ENCODE measurements around the gene TTLL10. TPM values are rescaled to one million over a fixed set of nuclear protein-coding genes. Genes with fewer than 3 reads are reported as not detected.

Gene TTLL10
- total RNA-seq, 1 donor from 2014 or later, result 5.5 TPM

- Mint-ChIP-seq H3K36me3 (ENCODE audit: insufficient read depth) (peaks cover 6% of the 10 kb centered on the region), H3K27ac (no peak overlapping the region), H3K9me3 (ENCODE audit: low read depth) (no peaks in the 10 kb centered on the region), H3K27me3 (no peaks in the 10 kb centered on the region), H3K4me1 (ENCODE audit: low read depth) (no peaks in the 10 kb centered on the region), H3K4me3 (ENCODE audit: low read depth) (no peak overlapping the region)
- TF ChIP-seq, protein P1, sequence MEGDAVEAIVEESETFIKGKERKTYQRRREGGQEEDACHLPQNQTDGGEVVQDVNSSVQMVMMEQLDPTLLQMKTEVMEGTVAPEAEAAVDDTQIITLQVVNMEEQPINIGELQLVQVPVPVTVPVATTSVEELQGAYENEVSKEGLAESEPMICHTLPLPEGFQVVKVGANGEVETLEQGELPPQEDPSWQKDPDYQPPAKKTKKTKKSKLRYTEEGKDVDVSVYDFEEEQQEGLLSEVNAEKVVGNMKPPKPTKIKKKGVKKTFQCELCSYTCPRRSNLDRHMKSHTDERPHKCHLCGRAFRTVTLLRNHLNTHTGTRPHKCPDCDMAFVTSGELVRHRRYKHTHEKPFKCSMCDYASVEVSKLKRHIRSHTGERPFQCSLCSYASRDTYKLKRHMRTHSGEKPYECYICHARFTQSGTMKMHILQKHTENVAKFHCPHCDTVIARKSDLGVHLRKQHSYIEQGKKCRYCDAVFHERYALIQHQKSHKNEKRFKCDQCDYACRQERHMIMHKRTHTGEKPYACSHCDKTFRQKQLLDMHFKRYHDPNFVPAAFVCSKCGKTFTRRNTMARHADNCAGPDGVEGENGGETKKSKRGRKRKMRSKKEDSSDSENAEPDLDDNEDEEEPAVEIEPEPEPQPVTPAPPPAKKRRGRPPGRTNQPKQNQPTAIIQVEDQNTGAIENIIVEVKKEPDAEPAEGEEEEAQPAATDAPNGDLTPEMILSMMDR (IDR thresholded peaks at IDR 0.05; ENCODE audit: unreplicated experiment), result no peak
- no peak for DNase-seq (ENCODE audit: low spot score, unreplicated experiment)
These were observed 41.5 kb downstream of the TTLL10 start for GRCh38 chr1:1215080-1215676.

DNA sequence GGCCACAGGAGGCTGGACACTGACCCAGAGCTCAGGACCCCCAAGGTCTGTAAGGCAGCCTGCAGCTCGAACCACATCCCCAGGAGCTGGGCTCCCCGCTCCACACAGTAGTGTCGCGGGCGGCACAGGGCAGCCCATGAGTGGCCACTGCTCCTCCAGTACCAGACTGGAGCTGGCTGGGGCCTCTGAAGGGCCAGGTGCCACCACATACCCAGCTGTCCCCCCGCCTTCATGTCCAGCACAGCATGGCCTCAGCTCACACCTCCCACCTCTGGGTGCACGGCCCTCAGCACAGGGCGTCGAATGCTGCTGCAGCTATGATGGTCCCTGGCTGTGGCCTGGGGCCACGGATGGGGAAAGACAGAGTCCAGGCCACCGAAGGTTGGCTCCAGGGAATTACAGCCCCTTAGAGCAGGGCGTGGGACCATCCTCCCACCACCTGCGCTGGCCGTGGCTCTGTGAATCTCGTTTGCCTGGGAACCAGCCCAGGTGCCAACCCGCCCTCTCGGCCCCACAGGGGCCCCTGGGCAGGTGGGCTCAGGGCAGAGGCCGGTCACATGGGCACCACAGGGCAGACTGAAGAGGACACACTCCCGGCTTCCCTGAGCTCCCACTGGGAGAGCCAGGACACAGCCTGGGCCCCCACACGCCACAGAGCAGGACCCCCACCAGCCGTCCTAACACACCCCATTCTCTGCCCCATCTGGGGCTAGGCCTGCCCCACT, 42.4 kb downstream of the TTLL10 start:
- Mint-ChIP-seq H3K27ac (no peak overlapping the region), H3K27me3 (no peaks in the 10 kb centered on the region), H3K4me1 (ENCODE audit: low read depth) (no peaks in the 10 kb centered on the region), H3K4me3 (ENCODE audit: low read depth) (no peak overlapping the region), H3K36me3 (ENCODE audit: insufficient read depth) (peaks cover 10% of the 10 kb centered on the region), H3K9me3 (ENCODE audit: low read depth) (no peaks in the 10 kb centered on the region)
- TF ChIP-seq, protein P1 (IDR thresholded peaks at IDR 0.05; ENCODE audit: unreplicated experiment), result no peak
- no peak for DNase-seq (ENCODE audit: low spot score, unreplicated experiment)

DNA sequence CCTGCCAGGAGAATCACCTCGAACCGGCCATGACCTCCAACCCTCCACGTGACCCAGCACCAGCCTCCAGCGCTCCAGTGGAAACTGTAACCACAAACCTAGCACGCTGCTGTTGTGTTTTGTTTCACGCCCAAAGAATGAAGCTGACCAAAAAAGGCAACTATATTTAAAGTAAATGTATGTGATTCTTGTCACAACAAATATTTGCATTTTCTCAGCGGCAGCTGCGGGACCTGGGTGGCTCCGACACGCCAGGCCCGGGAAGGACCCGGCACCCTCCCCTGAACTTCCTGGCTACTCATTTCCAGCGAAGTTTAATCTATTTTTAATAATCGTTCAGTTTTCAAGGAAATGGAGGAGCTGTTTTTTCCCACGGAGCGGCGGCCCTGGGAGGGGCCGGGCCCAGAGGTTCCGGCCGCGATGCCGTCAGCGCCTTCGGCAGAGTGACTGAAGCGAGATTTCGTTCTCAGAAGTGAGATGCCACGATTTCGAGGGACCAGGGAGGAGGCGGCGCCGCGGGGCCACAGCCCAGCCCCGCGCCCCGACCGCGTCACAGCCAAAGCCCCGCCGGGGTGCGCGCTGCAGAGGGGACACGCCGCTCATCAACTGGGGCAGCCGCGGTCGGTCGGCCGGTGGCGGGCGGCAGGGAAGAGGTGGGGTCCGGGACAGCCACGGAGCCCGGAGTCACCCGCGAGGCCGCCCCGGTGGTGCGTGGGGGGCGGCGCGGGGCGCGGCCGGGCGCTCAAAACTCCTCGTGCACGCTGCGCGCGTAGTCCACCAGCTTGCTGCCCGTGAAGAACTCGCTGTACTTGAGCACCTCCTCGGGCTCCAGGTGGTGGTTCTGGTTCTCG, 43.3 kb downstream of the TTLL10 start:
- Mint-ChIP-seq H3K27ac (no peak overlapping the region), H3K4me3 (ENCODE audit: low read depth) (no peak overlapping the region)
- TF ChIP-seq, protein P1 (IDR thresholded peaks at IDR 0.05; ENCODE audit: unreplicated experiment), result no peak

DNA sequence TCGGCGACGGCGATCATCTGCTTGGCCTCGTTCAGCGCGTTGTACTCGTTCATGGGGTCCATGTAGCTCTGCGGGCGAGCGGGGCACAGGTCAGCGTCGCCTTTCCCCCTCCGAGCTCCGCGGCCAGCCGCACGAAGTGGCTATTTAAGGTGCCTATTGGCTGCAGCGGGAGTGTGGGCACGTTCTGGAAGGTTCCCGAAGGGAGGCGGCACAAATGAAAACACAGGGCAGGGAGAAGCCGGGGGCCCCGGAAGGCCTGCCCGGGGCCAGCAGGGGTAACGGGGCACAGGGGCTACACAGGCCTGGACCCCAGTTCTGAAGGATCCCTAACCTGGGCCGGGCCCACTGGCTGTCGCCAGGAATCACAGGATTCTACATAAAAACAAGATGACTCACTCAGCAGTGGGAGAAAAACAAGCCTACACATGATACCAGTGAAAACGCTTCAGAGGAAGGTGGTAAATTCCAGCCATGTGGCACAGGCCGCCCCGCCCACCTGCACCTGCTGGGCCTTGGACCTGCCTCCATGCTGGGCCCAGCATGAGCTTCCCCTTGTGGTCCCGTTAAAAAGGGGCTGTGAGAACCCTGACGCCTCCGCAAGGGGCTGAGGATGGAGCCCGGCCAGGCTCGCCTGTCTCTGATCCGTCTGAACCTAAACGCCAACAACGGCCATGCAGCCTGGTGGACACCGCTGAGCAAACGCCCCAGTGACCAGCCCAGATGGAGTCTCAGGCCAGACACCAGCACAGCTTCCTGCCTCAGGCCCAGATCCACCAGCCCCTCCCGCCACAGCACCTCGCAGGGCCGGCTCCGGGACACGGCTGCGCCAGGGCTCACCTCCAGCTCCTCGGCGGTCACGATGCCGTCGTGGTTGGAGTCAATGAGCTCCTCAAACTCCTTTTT, 44.2 kb downstream of the TTLL10 start:
- peaks cover 14% of the 10 kb centered on the region for H3K36me3 Mint-ChIP-seq (ENCODE audit: insufficient read depth)
- H3K4me3 Mint-ChIP-seq (ENCODE audit: low read depth), result no peak overlapping the region
- DNase-seq (ENCODE audit: low spot score, unreplicated experiment), result no peak
- TF ChIP-seq, protein P1 (IDR thresholded peaks at IDR 0.05; ENCODE audit: unreplicated experiment), result no peak
- H3K9me3 Mint-ChIP-seq (ENCODE audit: low read depth), result no peaks in the 10 kb centered on the region
- H3K4me1 Mint-ChIP-seq (ENCODE audit: low read depth), result no peaks in the 10 kb centered on the region
- H3K27ac Mint-ChIP-seq, result no peak overlapping the region
- H3K27me3 Mint-ChIP-seq, result no peaks in the 10 kb centered on the region

More for the DNA sequence above, 43.3 kb downstream of the TTLL10 start:
- no peaks in the 10 kb centered on the region for H3K27me3 Mint-ChIP-seq
- no peak for DNase-seq (ENCODE audit: low spot score, unreplicated experiment)
- no peaks in the 10 kb centered on the region for H3K9me3 Mint-ChIP-seq (ENCODE audit: low read depth)
- H3K36me3 Mint-ChIP-seq (ENCODE audit: insufficient read depth), result peaks cover 12% of the 10 kb centered on the region
- no peaks in the 10 kb centered on the region for H3K4me1 Mint-ChIP-seq (ENCODE audit: low read depth)

Measured in progenitor cell of endocrine pancreas (in vitro differentiated cells).